GM12891 (cell line): ENCODE data around the gene RASGRF2.

ENCODE experiments used
- POLR2A ChIP-seq: IDR thresholded peaks from 2 replicates; pipeline ENCODE4 v1.6.1; 2011; ENCODE audit warnings: low read depth, low read length, control low read depth
- POLR2AphosphoS5 ChIP-seq: IDR thresholded peaks from 2 replicates; pipeline ENCODE4 v1.6.1; 2011; ENCODE audit warnings: low read depth, low read length, control low read depth
- TAF1 ChIP-seq: IDR thresholded peaks from 2 replicates; pipeline ENCODE4 v1.6.1; 2011; ENCODE audit warnings: low read depth, low read length, control low read depth

DNA sequence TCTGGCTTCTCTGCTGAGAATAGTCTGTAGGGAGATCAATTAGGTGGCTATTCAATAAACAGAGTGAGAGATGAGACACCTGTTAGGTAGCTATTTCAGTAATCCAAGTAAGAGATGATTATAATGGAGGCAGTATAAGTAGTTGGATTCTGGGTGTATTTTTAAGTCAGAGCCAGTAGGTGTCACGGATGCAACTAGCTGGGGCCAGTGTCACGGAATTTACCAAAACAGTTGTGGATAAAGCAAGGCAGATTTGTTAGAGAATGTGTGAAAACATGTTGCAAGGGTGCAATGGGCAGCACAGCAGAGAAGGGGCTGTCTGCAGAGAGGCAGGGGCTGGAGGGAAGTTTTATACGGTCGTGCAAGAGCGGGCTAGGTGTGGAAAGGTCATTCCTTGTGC lies 114.9 kb downstream of the RASGRF2 start:
- TF ChIP-seq POLR2AphosphoS5: no peak
- no peak for TF ChIP-seq POLR2A
- TF ChIP-seq TAF1: no peak
